ENCODE data around the gene ERC2.

- no peak for TF ChIP-seq ZNF101 (CRISPR knock-in tag; IDR thresholded peaks at IDR 0.05; ENCODE audit: borderline replicate concordance, low read depth)
- TF ChIP-seq, protein P1, sequence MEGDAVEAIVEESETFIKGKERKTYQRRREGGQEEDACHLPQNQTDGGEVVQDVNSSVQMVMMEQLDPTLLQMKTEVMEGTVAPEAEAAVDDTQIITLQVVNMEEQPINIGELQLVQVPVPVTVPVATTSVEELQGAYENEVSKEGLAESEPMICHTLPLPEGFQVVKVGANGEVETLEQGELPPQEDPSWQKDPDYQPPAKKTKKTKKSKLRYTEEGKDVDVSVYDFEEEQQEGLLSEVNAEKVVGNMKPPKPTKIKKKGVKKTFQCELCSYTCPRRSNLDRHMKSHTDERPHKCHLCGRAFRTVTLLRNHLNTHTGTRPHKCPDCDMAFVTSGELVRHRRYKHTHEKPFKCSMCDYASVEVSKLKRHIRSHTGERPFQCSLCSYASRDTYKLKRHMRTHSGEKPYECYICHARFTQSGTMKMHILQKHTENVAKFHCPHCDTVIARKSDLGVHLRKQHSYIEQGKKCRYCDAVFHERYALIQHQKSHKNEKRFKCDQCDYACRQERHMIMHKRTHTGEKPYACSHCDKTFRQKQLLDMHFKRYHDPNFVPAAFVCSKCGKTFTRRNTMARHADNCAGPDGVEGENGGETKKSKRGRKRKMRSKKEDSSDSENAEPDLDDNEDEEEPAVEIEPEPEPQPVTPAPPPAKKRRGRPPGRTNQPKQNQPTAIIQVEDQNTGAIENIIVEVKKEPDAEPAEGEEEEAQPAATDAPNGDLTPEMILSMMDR (CRISPR knock-in tag; IDR thresholded peaks at IDR 0.05), result no peak
- no peak for TF ChIP-seq ZNF446 (CRISPR knock-in tag; IDR thresholded peaks at IDR 0.05)
- no peak for TF ChIP-seq GATAD2A (CRISPR knock-in tag; IDR thresholded peaks at IDR 0.05)
- TF ChIP-seq JUND (CRISPR knock-in tag; IDR thresholded peaks at IDR 0.05), result no peak
- TF ChIP-seq RFX3 (CRISPR knock-in tag; IDR thresholded peaks at IDR 0.05), result no peak
- no peak for TF ChIP-seq POLR2A (IDR thresholded peaks at IDR 0.05; ENCODE audit: insufficient read depth in 1 of 2, low read depth in 2 of 2, low read length in 2 of 2)
- TF ChIP-seq GTF2F1 (IDR thresholded peaks at IDR 0.05; ENCODE audit: low read length), result no peak
- TF ChIP-seq, protein P2, sequence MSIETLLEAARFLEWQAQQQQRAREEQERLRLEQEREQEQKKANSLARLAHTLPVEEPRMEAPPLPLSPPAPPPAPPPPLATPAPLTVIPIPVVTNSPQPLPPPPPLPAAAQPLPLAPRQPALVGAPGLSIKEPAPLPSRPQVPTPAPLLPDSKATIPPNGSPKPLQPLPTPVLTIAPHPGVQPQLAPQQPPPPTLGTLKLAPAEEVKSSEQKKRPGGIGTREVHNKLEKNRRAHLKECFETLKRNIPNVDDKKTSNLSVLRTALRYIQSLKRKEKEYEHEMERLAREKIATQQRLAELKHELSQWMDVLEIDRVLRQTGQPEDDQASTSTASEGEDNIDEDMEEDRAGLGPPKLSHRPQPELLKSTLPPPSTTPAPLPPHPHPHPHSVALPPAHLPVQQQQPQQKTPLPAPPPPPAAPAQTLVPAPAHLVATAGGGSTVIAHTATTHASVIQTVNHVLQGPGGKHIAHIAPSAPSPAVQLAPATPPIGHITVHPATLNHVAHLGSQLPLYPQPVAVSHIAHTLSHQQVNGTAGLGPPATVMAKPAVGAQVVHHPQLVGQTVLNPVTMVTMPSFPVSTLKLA (IDR thresholded peaks at IDR 0.05), result no peak
- no peak for TF ChIP-seq TSC22D2 (CRISPR knock-in tag; IDR thresholded peaks at IDR 0.05; ENCODE audit: borderline replicate concordance)
Measured at GRCh38 chr3:55690177-55690576, 778.1 kb downstream of the ERC2 start.
